ENCODE results near the gene MLPH.

MLPH gene

GRCh38 chr2:237527233-237527632 lies 40.2 kb downstream of the MLPH start:
- DNase-seq = no peak

- no peak for DNase-seq
Observed at GRCh38 chr2:237527766-237528165, 40.7 kb downstream of the MLPH start.

- peak; percentile 69 for DNase-seq
Observed at GRCh38 chr2:237529452-237530402, 42.7 kb downstream of the MLPH start.

GRCh38 chr2:237530472-237531433 lies 43.7 kb downstream of the MLPH start:
- DNase-seq = peak; percentile 21

GRCh38 chr2:237532160-237532559 lies 45.1 kb downstream of the MLPH start:
- DNase-seq = no peak

- peak; percentile 6 for DNase-seq
Observed at GRCh38 chr2:237533668-237534161, 46.7 kb downstream of the MLPH start.

GRCh38 chr2:237534380-237534779 lies 47.3 kb downstream of the MLPH start:
- no peak for DNase-seq

- DNase-seq = no peak
Observed at GRCh38 chr2:237535385-237536082, 48.5 kb downstream of the MLPH start.

GRCh38 chr2:237536083-237536415 lies 49.0 kb downstream of the MLPH start:
- no peak for DNase-seq

- no peak for DNase-seq
Observed at GRCh38 chr2:237536617-237537016, 49.6 kb downstream of the MLPH start.

GRCh38 chr2:237538001-237538720 lies 51.1 kb downstream of the MLPH start:
- no peak for DNase-seq

GRCh38 chr2:237538901-237539300 lies 51.9 kb downstream of the MLPH start:
- no peak for DNase-seq

- DNase-seq = no peak
Observed at GRCh38 chr2:237539681-237540080, 52.6 kb downstream of the MLPH start.

GRCh38 chr2:237540223-237540775 lies 53.2 kb downstream of the MLPH start:
- DNase-seq = no peak

GRCh38 chr2:237540823-237541222 lies 53.8 kb downstream of the MLPH start:
- no peak for DNase-seq

GRCh38 chr2:237541243-237541642 lies 54.2 kb downstream of the MLPH start:
- no peak for DNase-seq

- DNase-seq = no peak
Observed at GRCh38 chr2:237542001-237542704, 55.1 kb downstream of the MLPH start.

- no peak for DNase-seq
Observed at GRCh38 chr2:237546040-237546875, 59.2 kb downstream of the MLPH start.

GRCh38 chr2:237546876-237547395 lies 59.9 kb downstream of the MLPH start:
- DNase-seq = no peak

Measured in suppressor macrophage treated with lipopolysaccharide for 4 hours (primary cell).